Lower lobe of right lung (tissue), 2 donors: ENCODE results near the gene DNAJC1. TPM values are rescaled to one million over a fixed set of nuclear protein-coding genes. Genes with fewer than 3 reads are reported as not detected.

Experiments
- ATAC-seq, 2 donors: fragments of 200-7000 bp; cut with Tn5 transposase; one replicate each; pipeline ENCODE4 v1.9.1; 2020 to 2022; ENCODE audit warnings: mild to moderate bottlenecking in 2 of 2, moderate library complexity in 2 of 2
- DNase-seq: peaks from one replicate; pipeline ENCODE4 v3.0.0-alpha.2; 2020
- H3K27ac ChIP-seq: fragments of 200-600 bp; one replicate; pipeline ENCODE4 v1.8.0; 2022
- H3K27me3 ChIP-seq: fragments of 200-600 bp; one replicate; pipeline ENCODE4 v1.8.0; 2022; ENCODE audit warnings: low read depth
- H3K36me3 ChIP-seq: fragments of 200-600 bp; one replicate; pipeline ENCODE4 v1.8.0; 2022; ENCODE audit warnings: mild to moderate bottlenecking
- H3K4me1 ChIP-seq: fragments of 200-600 bp; one replicate; pipeline ENCODE4 v1.8.0; 2022
- H3K4me3 ChIP-seq: fragments of 200-600 bp; one replicate; pipeline ENCODE4 v1.8.0; 2022; ENCODE audit warnings: mild to moderate bottlenecking
- H3K9me3 ChIP-seq: fragments of 200-600 bp; one replicate; pipeline ENCODE4 v1.8.0; 2022
- intact Hi-C: fragments of 100-400 bp; cut with DNase I; formaldehyde crosslinking; loops from one replicate; pipeline ENCODE4 v1.11.0; 2022
- total RNA-seq: library from RNA; stranded (reverse); fragmentation: NEBNext Ultra II Directional; extraction: Animal tissue kit (Norgen Biotek cat#: 25700); gene quantifications from one replicate; pipeline ENCODE4 v1.2.1, GENCODE V29; 2021
- TF ChIP-seq, protein P1 (sequence below): fragments of 200-600 bp; IDR thresholded peaks from one replicate; pipeline ENCODE4 v1.8.0; 2022; ENCODE audit warnings: antibody characterized with exemption, mild to moderate bottlenecking
- donor health status: DM: no; HTN: yes; CAD: no; lungs with severe emphysema.

DNAJC1 gene
- total RNA-seq, 1 donor from 2014 or later, result 32.5 TPM

DNA sequence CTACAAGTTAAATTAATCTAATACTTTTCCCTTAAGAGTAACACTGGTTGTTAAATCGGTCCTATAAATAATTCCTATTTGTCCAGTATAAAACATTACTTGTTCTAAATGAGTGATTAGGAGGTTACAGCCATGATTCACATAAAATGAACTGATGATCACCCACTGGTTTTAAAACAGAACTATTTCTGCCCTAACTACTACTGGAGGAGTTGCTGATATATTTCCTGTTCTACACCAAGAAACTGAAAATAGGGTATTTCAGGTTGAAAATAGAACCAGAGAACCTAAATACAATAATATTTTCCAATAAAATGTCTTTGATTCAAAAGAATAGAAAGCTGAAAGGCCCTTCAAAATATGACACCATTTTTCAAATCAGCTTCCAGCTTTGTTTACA is 30.9 kb downstream of the DNAJC1 start:
- Histone ChIP-seq H3K27ac (no peak overlapping the region), H3K36me3 (no peaks in the 10 kb centered on the region), H3K4me1 (peaks cover 4% of the 10 kb centered on the region), H3K9me3 (no peaks in the 10 kb centered on the region), H3K4me3 (no peak overlapping the region), H3K27me3 (no peaks in the 10 kb centered on the region)
- ATAC-seq, result no peak
- no peak for DNase-seq
- intact Hi-C loops, result no loop called here
- TF ChIP-seq, protein P1, sequence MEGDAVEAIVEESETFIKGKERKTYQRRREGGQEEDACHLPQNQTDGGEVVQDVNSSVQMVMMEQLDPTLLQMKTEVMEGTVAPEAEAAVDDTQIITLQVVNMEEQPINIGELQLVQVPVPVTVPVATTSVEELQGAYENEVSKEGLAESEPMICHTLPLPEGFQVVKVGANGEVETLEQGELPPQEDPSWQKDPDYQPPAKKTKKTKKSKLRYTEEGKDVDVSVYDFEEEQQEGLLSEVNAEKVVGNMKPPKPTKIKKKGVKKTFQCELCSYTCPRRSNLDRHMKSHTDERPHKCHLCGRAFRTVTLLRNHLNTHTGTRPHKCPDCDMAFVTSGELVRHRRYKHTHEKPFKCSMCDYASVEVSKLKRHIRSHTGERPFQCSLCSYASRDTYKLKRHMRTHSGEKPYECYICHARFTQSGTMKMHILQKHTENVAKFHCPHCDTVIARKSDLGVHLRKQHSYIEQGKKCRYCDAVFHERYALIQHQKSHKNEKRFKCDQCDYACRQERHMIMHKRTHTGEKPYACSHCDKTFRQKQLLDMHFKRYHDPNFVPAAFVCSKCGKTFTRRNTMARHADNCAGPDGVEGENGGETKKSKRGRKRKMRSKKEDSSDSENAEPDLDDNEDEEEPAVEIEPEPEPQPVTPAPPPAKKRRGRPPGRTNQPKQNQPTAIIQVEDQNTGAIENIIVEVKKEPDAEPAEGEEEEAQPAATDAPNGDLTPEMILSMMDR, result no peak

DNA sequence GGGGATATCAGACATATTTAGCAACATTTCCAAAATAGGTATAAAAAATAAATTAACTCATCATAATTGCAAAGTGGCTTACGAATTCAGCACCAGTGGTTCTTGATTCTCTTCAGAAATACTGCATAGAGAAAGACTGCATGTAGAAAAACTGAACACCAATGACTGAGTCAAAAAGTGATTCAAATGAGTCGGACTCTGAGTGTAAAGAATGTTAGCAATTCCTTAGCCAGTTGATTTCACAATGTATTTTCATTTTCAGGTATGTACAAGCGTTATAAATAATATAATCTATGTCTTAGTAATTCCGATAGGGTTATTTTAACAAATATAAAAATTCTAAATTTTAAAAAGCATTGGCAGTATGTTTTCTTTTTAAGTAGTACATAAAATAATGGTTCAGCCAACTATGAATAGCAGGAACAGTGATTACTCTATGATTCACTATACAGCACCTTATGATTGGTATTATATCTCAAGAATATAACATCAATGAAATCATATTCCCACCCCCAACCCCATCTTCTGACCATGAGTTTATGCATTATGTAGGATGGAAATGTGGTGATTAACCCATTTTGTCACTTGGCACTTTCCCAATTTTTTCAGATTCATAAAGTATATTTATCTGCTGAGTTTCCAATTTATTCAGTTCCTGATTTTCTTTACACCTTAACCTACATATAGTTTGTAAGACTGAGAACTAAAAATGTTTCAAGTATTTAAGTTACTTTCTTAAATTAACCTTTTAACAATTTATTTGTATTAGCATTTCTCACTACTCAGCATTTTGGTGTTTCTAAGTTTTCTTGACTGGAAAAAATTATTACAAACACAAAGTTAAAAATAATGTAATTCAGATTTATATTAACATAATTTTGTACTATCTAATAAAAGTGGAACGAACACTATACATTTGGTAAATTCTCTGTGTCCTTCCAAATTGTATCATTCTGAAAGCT is 33.9 kb downstream of the DNAJC1 start:
- DNase-seq, result no peak
- H3K36me3 ChIP-seq, result no peaks in the 10 kb centered on the region
- H3K27me3 ChIP-seq, result no peaks in the 10 kb centered on the region
- H3K4me1 ChIP-seq, result no peaks in the 10 kb centered on the region
- ATAC-seq, result no peak
- no peak overlapping the region for H3K4me3 ChIP-seq
- TF ChIP-seq, protein P1, result no peak
- no peaks in the 10 kb centered on the region for H3K9me3 ChIP-seq
- intact Hi-C loops, result no loop called here
- H3K27ac ChIP-seq, result no peak overlapping the region

DNA sequence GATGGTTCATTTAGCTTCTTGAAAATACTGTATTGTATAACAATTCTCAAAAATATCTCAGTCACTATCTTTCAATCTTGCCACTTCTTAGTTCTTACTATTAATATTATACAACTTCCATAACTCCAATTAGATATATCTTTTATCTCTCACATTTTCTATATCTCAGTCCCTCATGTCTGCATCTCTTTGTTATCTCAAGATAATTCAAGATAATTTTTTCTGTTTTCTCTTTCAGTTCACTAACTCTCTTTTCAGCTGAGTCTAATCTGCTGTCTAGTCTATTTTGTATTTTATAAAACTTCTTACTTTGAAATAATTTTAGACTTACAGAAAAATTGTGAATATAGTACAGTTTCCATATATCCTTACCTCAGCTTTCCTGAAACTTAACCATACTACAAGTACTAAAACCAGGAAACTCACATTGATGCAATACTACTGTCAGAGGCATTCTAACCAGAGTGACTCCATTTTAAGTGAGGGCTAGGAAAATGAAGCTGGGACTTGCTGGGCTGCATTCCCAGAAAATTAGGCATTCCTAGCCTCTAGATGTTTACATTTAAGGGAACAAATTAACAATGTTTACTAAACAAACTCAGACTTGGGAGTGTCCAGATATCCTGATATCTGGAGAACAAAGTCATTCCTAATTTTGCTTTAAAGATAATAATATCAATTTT is 38.4 kb downstream of the DNAJC1 start:
- Histone ChIP-seq H3K36me3 (no peaks in the 10 kb centered on the region), H3K4me3 (no peak overlapping the region), H3K27ac (no peak overlapping the region), H3K4me1 (no peaks in the 10 kb centered on the region), H3K9me3 (no peaks in the 10 kb centered on the region), H3K27me3 (no peaks in the 10 kb centered on the region)
- no peak for DNase-seq
- ATAC-seq, result no peak
- intact Hi-C loops, result no loop called here
- TF ChIP-seq, protein P1, result no peak

DNA sequence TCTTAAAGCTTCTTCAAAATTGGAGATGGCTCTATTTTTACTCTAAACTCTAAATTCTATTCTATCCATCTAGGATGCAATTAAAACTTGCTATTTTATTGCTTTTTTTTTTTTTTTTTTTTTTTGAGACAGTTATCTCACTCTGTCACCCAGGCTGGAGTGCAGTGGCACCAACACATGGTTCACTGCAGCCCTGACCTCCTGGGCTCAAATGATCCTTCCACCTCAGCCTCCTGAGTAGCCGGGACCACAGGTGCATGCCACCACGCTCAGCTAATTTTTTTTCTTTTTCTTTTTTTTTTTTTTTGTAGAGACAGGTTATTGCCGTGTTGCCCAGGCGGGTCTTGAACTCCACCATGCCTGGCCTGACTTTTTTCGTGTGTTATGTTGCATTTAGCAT is 41.2 kb downstream of the DNAJC1 start:
- TF ChIP-seq, protein P1, result no peak
- intact Hi-C loops, result no loop called here
- Histone ChIP-seq H3K27ac (no peak overlapping the region), H3K27me3 (no peaks in the 10 kb centered on the region), H3K9me3 (no peaks in the 10 kb centered on the region), H3K4me3 (no peak overlapping the region), H3K36me3 (no peaks in the 10 kb centered on the region), H3K4me1 (no peaks in the 10 kb centered on the region)
- DNase-seq (no peak), ATAC-seq (no peak)

DNA sequence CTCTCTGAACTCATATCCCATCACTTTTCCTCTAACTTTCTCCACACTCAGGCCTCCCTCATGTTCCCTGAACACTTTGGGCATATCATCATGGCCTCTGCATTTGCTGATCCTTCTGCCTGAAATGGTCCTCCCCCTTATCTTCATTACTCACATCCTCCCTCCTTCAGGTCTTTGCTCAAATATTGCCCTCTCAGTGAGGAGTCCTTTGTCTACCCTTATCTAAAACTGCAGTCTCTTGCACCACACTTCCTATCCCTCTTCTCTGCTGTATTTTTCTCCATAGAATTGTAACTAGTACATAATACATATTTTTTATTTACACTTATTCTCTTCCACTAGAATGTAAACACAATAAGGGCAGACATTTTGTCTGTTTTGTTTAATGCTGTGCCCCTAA is 41.7 kb downstream of the DNAJC1 start:
- H3K4me3 ChIP-seq, result no peak overlapping the region
- no peak for DNase-seq
- H3K9me3 ChIP-seq, result no peaks in the 10 kb centered on the region
- ATAC-seq, result no peak
- intact Hi-C loops, result no loop called here
- no peaks in the 10 kb centered on the region for H3K36me3 ChIP-seq
- TF ChIP-seq, protein P1, result no peak
- no peaks in the 10 kb centered on the region for H3K4me1 ChIP-seq
- no peak overlapping the region for H3K27ac ChIP-seq
- no peaks in the 10 kb centered on the region for H3K27me3 ChIP-seq
